ENCODE measurements around the gene APLP2.

- TF ChIP-seq, protein P1, sequence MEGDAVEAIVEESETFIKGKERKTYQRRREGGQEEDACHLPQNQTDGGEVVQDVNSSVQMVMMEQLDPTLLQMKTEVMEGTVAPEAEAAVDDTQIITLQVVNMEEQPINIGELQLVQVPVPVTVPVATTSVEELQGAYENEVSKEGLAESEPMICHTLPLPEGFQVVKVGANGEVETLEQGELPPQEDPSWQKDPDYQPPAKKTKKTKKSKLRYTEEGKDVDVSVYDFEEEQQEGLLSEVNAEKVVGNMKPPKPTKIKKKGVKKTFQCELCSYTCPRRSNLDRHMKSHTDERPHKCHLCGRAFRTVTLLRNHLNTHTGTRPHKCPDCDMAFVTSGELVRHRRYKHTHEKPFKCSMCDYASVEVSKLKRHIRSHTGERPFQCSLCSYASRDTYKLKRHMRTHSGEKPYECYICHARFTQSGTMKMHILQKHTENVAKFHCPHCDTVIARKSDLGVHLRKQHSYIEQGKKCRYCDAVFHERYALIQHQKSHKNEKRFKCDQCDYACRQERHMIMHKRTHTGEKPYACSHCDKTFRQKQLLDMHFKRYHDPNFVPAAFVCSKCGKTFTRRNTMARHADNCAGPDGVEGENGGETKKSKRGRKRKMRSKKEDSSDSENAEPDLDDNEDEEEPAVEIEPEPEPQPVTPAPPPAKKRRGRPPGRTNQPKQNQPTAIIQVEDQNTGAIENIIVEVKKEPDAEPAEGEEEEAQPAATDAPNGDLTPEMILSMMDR (IDR thresholded peaks at IDR 0.05): no peak
- TF ChIP-seq POLR2A (IDR thresholded peaks at IDR 0.05): no peak
These were observed 20.0 kb downstream of the APLP2 start for GRCh38 chr11:130089674-130090073.

All from Peyer's patch (tissue), 4 donors.